H9 (cell line): ENCODE data around the gene SPRR1A. TPM values are rescaled to one million over a fixed set of nuclear protein-coding genes. Genes with fewer than 3 reads are reported as not detected.

Experiments used
- DNase-seq: peaks from one replicate; pipeline ENCODE4 v3.0.0-alpha.2; 2017
- H2AFZ ChIP-seq: one replicate; pipeline ENCODE4 v1.6.1; 2013; ENCODE audit warnings: mild to moderate bottlenecking, low read length, control low read depth, moderate library complexity
- H2AK5ac ChIP-seq: 2 replicates; pipeline ENCODE4 v1.6.1; 2013; ENCODE audit warnings: low read length, control low read depth, mixed read lengths; ENCODE audit not compliant: insufficient read length
- H2BK120ac ChIP-seq: one replicate; pipeline ENCODE4 v1.6.1; 2013; ENCODE audit warnings: low read depth, mild to moderate bottlenecking, low read length, control low read depth, inconsistent platforms; ENCODE audit not compliant: poor library complexity, severe bottlenecking
- H2BK12ac ChIP-seq: 2 replicates; pipeline ENCODE4 v1.6.1; 2013; ENCODE audit warnings: low read length, control low read depth, mixed read lengths, low read depth; ENCODE audit not compliant: insufficient read length
- H2BK15ac ChIP-seq: 2 replicates; pipeline ENCODE4 v1.6.1; 2013; ENCODE audit warnings: low read depth, low read length, control low read depth
- H2BK20ac ChIP-seq: one replicate; pipeline ENCODE4 v1.6.1; 2013; ENCODE audit warnings: low read depth, mild to moderate bottlenecking, low read length, control low read depth, inconsistent platforms; ENCODE audit not compliant: poor library complexity, severe bottlenecking
- H2BK5ac ChIP-seq: 2 replicates; pipeline ENCODE4 v1.6.1; 2013; ENCODE audit warnings: low read length, control low read depth, mixed read lengths; ENCODE audit not compliant: insufficient read length
- H3K14ac ChIP-seq: 2 replicates; pipeline ENCODE4 v1.6.1; 2013; ENCODE audit warnings: low read length, control low read depth; ENCODE audit not compliant: insufficient read depth
- H3K18ac ChIP-seq: 2 replicates; pipeline ENCODE4 v1.6.1; 2013; ENCODE audit warnings: low read depth, mild to moderate bottlenecking, mixed read lengths, low read length, control low read depth; ENCODE audit not compliant: insufficient read length
- H3K23ac ChIP-seq: 2 replicates; pipeline ENCODE4 v1.6.1; 2013; ENCODE audit warnings: low read length, control low read depth, mixed read lengths, low read depth; ENCODE audit not compliant: insufficient read length
- H3K23me2 ChIP-seq: 2 replicates; pipeline ENCODE4 v1.6.1; 2013; ENCODE audit warnings: low read depth, mild to moderate bottlenecking, mixed read lengths, low read length, control low read depth; ENCODE audit not compliant: insufficient read length, poor library complexity, severe bottlenecking
- H3K27ac ChIP-seq: 2 replicates; pipeline ENCODE4 v1.5.1; 2013; ENCODE audit warnings: low read length, control low read depth, mixed read lengths, low read depth; ENCODE audit not compliant: insufficient read length
- H3K27me3 ChIP-seq: 2 replicates; pipeline ENCODE4 v1.6.1; 2013; ENCODE audit warnings: low read length, control low read depth, inconsistent platforms; ENCODE audit not compliant: insufficient read depth
- H3K4ac ChIP-seq: 2 replicates; pipeline ENCODE4 v1.6.1; 2013; ENCODE audit warnings: low read depth, mild to moderate bottlenecking, control low read depth, inconsistent platforms, low read length, moderate library complexity
- H3K4me1 ChIP-seq: 2 replicates; pipeline ENCODE4 v1.6.1; 2013; ENCODE audit warnings: low read length, control low read depth, inconsistent platforms; ENCODE audit not compliant: insufficient read depth
- H3K4me2 ChIP-seq: 2 replicates; pipeline ENCODE4 v1.6.1; 2013; ENCODE audit warnings: low read length, control low read depth, mixed read lengths; ENCODE audit not compliant: insufficient read length, insufficient read depth
- H3K56ac ChIP-seq: 2 replicates; pipeline ENCODE4 v1.6.1; 2013; ENCODE audit warnings: low read depth, mild to moderate bottlenecking, mixed read lengths, low read length, control low read depth; ENCODE audit not compliant: insufficient read length
- H3K79me1 ChIP-seq: 2 replicates; pipeline ENCODE4 v1.6.1; 2013; ENCODE audit warnings: low read depth, mild to moderate bottlenecking, moderate library complexity, low read length, control low read depth, inconsistent platforms; ENCODE audit not compliant: insufficient read depth, poor library complexity, severe bottlenecking
- H3K79me2 ChIP-seq: 2 replicates; pipeline ENCODE4 v1.6.1; 2013; ENCODE audit warnings: low read length, control low read depth, inconsistent platforms; ENCODE audit not compliant: insufficient read depth
- H3K9ac ChIP-seq: 2 replicates; pipeline ENCODE4 v1.6.1; 2013; ENCODE audit warnings: low read length, control low read depth, mixed read lengths; ENCODE audit not compliant: insufficient read length; ENCODE audit errors: extremely low read depth
- H3K9me3 ChIP-seq: one replicate; pipeline ENCODE4 v1.6.1; 2013; ENCODE audit warnings: low read depth, low read length, inconsistent platforms; ENCODE audit not compliant: control insufficient read depth
- H3T11ph ChIP-seq: one replicate; pipeline ENCODE4 v1.6.1; 2013; ENCODE audit warnings: mild to moderate bottlenecking, low read length, control low read depth, inconsistent platforms
- H4K20me1 ChIP-seq: one replicate; pipeline ENCODE4 v1.6.1; 2013; ENCODE audit not compliant: control insufficient read depth, insufficient read length, insufficient read depth
- H4K5ac ChIP-seq: 2 replicates; pipeline ENCODE4 v1.6.1; 2013; ENCODE audit warnings: low read depth, mild to moderate bottlenecking, mixed read lengths, low read length, control low read depth; ENCODE audit not compliant: insufficient read length
- H4K8ac ChIP-seq: replicated peaks from 2 replicates; pipeline ENCODE4 v1.6.1; 2013; ENCODE audit warnings: low read length, control low read depth, mixed read lengths, low read depth; ENCODE audit not compliant: insufficient read length
- H4K91ac ChIP-seq: 2 replicates; pipeline ENCODE4 v1.6.1; 2013; ENCODE audit warnings: low read depth, mild to moderate bottlenecking, moderate library complexity, mixed read lengths, low read length, control low read depth; ENCODE audit not compliant: insufficient read length
- H3K27ac Mint-ChIP-seq, 3 experiments: 2 replicates in 2 of 3; 3 replicates in 1 of 3; pipeline ENCODE4 v1.8.0; 2020 to 2021; ENCODE audit warnings: mixed read lengths in 3 of 3, mild to moderate bottlenecking in 1 of 3, moderate library complexity in 1 of 3
- H3K27me3 Mint-ChIP-seq: 2 replicates; pipeline ENCODE4 v1.8.0; 2021; ENCODE audit warnings: low read depth, mild to moderate bottlenecking, moderate library complexity, mixed read lengths
- H3K36me3 Mint-ChIP-seq, 3 experiments: 2 replicates in 2 of 3; 3 replicates in 1 of 3; pipeline ENCODE4 v1.8.0; 2020 to 2021; ENCODE audit warnings: low read depth in 3 of 3, mixed read lengths in 3 of 3; ENCODE audit not compliant: insufficient read depth in 1 of 3
- H3K4me1 Mint-ChIP-seq, 2 experiments: 2 replicates each; pipeline ENCODE4 v1.8.0; 2020; ENCODE audit warnings: mixed read lengths in 2 of 2
- H3K4me3 Mint-ChIP-seq, 2 experiments: 2 replicates in 1 of 2; 3 replicates in 1 of 2; pipeline ENCODE4 v1.8.0; 2020 to 2021; ENCODE audit warnings: mild to moderate bottlenecking in 2 of 2, mixed read lengths in 2 of 2, moderate library complexity in 1 of 2
- H3K9me3 Mint-ChIP-seq, 2 experiments: 2 replicates in 1 of 2; 3 replicates in 1 of 2; pipeline ENCODE4 v1.8.0; 2020; ENCODE audit warnings: mild to moderate bottlenecking in 2 of 2, mixed read lengths in 2 of 2, moderate library complexity in 1 of 2
- CTCF ChIP-seq: fragments of 200-600 bp; sonication (generic); conservative IDR thresholded peaks from 3 replicates; pipeline ENCODE4 v1.8.0; 2021; ENCODE audit warnings: antibody characterized with exemption, mild to moderate bottlenecking
- WGBS: extraction: QIAGEN DNeasy Blood & Tissue Kit; methylation state at CpG from one replicate; pipeline ENCODE4 v1.1.7; 2013; ENCODE audit warnings: missing lambda C conversion rate, low lambda C conversion rate, mixed read lengths; ENCODE audit not compliant: insufficient read length; ENCODE audit errors: extremely low coverage; 5-methylcytosine and 5-hydroxymethylcytosine counted together
- total RNA-seq: library from RNA; stranded (reverse); gene quantifications from 2 replicates; pipeline ENCODE4 v1.2.1, GENCODE V29; 2021

SPRR1A gene
- total RNA-seq, 1 experiment from 2014 or later, result not detected

GRCh38 chr1:152967201-152967600, 16.7 kb upstream of the SPRR1A start:
- H3K9ac ChIP-seq, result no peak overlapping the region
- H2AK5ac ChIP-seq, result no peak overlapping the region
- no peaks in the 10 kb centered on the region for H3K9me3 ChIP-seq
- H2BK5ac ChIP-seq, result no peak overlapping the region
- H2BK20ac ChIP-seq, result no peak overlapping the region
- H4K8ac ChIP-seq, result no peak overlapping the region
- H3K4ac ChIP-seq, result no peak overlapping the region
- H3K4me1 ChIP-seq, result no peaks in the 10 kb centered on the region
- no CpG with 5 or more reads among the region's 7 CpGs for WGBS
- no peaks in the 10 kb centered on the region for H3K27me3 ChIP-seq
- peaks cover 4 to 20% of the 10 kb centered on the region in 2 experiments for H3K9me3 Mint-ChIP-seq
- no peak overlapping the region for H3T11ph ChIP-seq
- H2BK120ac ChIP-seq, result no peak overlapping the region
- H3K23ac ChIP-seq, result no peak overlapping the region
- H3K4me2 ChIP-seq, result no peak overlapping the region
- H3K36me3 Mint-ChIP-seq, result no peaks in the 10 kb centered on the region
- no peak overlapping the region for H2BK12ac ChIP-seq
- H3K14ac ChIP-seq, result no peak overlapping the region
- H3K4me1 Mint-ChIP-seq, result no peaks in the 10 kb centered on the region
- H3K27ac Mint-ChIP-seq, result no peak overlapping the region
- no peak for DNase-seq
- no peak for TF ChIP-seq CTCF
- H2AFZ ChIP-seq, result no peak overlapping the region
- no peak overlapping the region for H2BK15ac ChIP-seq
- H4K91ac ChIP-seq, result no peak overlapping the region
- no peak overlapping the region for H3K4me3 Mint-ChIP-seq
- peaks cover 4% of the 10 kb centered on the region for H3K27me3 Mint-ChIP-seq
- no peak overlapping the region for H3K18ac ChIP-seq
- no peaks in the 10 kb centered on the region for H3K23me2 ChIP-seq
- H3K79me1 ChIP-seq, result no peaks in the 10 kb centered on the region
- no peak overlapping the region for H4K5ac ChIP-seq
- no peak overlapping the region for H3K27ac ChIP-seq
- no peaks in the 10 kb centered on the region for H3K79me2 ChIP-seq
- H3K56ac ChIP-seq, result no peak overlapping the region
- no peaks in the 10 kb centered on the region for H4K20me1 ChIP-seq
